ENCODE results near the gene KLHL13. TPM values are rescaled to one million over a fixed set of nuclear protein-coding genes. Genes with fewer than 3 reads are reported as not detected.
"Not testable (repeated sequence)": the region's sequence is repeated elsewhere in the genome, so short reads cannot be mapped to it uniquely, and the experiment has no call there.

KLHL13 gene
- total and polyA plus RNA-seq, 5 experiments from 2014 or later, result 1.1 to 2.9 (median 2.6) TPM

DNA sequence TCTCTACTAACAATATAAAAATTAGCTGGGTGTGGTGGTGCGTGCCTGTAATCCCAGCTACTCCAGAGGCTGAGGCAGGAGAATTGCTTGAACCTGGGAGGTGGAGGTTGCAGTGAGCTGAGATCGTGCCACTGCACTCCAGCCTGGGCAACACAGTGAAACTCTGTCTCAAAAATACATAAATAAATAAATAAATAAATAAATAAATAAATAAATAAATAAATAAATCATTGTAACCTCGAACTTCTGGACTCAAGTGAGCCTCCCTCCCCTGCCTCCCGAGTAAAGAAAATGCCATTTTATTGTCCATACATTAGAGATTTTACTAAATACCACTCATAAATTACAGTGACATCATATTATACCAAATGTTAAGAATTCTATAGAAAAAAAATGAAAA, 7.6 kb upstream of the KLHL13 start:
- H3K4me3 Mint-ChIP-seq, H3K27ac Mint-ChIP-seq, H3K27me3 Mint-ChIP-seq, ATAC-seq, DNase-seq, POLR2A ChIA-PET, H3K9me3 Mint-ChIP-seq, H3K36me3 Mint-ChIP-seq, H3K4me1 Mint-ChIP-seq: not testable (repeated sequence)

DNA sequence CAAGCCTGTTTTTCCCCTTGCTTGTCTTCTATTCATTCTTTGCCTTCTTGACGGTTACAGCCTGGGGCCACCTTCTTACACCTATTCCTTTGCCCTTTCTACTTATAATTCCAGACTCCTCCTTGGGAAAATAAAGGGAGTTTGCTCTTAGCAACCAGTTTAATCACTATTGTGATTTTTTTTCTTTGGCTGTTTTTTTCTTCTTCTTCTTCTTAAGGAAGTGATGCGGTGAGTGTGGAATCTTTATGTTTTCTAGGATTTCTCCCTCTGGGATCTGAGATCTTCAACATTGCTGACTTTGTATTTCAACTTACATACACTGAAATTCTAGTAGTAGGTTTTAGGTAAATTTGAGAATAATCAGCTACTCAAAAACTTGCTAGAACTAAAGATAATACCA, 1.1 kb upstream of the KLHL13 start:
- Mint-ChIP-seq H3K27me3 (peaks cover 3 to 10% (median 5%) of the 10 kb centered on the region in 5 donors), H3K36me3 (no peaks in the 10 kb centered on the region), H3K9me3 (no peaks in the 10 kb centered on the region), H3K4me3 (peak overlapping the region; percentile 74 to 91 (median 80)), H3K27ac (peak overlapping the region in 3 of 10 donors; percentile 57 to 92 (median 73)), H3K4me1 (peaks cover 2 to 19% (median 12%) of the 10 kb centered on the region in 4 donors)
- DNase-seq (no peak), ATAC-seq (no peak)
- POLR2A ChIA-PET, result no interaction called here

DNA sequence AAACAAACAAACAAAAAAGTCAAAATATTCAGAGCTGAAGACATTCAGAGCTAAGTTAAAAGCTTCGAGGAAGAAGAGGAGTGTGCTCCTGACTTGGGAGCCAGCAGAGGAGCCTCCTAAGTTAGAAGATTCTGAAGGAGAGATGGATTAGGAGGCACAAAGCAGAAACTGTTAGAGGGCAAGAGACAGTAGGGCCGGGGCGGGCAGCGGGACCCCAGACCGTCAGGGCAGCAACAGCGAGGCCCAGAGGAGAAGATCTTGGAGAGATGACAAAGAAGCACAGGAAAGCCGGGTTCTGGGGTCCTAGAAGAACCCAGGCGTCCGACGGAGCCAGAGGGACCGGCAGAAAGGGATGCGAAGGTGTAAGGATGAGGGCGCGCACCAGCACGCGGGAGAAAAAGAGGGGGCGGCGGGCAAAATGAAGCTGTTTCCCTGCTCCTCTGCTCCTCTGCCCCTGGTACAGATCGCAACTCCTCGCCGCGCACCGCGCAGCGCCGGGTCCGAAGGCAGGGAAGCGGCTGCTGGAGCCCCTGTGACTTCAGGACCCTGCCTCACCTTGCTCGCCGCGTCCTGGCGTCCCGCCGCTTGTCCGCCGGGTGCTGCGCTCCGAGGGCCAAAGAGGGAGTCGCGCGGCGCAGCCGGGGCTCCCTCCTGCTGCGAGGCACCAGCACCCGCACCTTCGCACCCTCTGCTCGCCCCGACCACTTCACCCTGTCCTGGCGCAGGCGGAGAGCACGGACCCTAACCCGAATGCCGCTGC, 477 bp downstream of the KLHL13 start:
- peaks cover 2 to 19% (median 12%) of the 10 kb centered on the region in 4 donors for H3K4me1 Mint-ChIP-seq
- H3K4me3 Mint-ChIP-seq, result peak overlapping the region; percentile 72 to 91 (median 85)
- peak overlapping the region; percentile 36 to 87 (median 70) for H3K27ac Mint-ChIP-seq
- POLR2A ChIA-PET, result no interaction called here
- H3K36me3 Mint-ChIP-seq, result no peaks in the 10 kb centered on the region
- H3K27me3 Mint-ChIP-seq, result peaks cover 3 to 9% (median 5%) of the 10 kb centered on the region in 5 donors
- DNase-seq (peak in 5 of 10 donors; percentile 13 to 59 (median 27)), ATAC-seq (peak; percentile 58 to 75)
- no peaks in the 10 kb centered on the region for H3K9me3 Mint-ChIP-seq

DNA sequence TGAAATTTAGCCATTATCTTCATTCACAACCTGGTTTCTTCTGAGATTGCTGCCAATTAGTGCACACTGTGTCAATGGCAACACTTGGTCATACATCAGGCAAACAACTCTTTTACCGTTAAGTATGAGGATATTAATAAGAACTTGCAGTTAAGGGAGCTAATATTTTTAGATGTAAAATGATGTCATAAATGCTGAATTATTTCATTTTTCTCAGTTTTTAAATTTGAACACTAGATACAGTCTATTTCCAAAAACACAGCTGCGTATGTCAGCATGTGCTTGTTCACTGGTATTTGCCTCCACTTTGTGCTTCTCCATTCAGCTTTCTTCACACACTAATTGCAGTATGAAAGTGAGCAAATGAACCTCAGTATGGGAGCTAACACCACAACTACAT, 1.6 kb downstream of the KLHL13 start:
- Mint-ChIP-seq H3K9me3 (no peaks in the 10 kb centered on the region), H3K27ac (peak overlapping the region in 4 of 10 donors; percentile 27 to 82 (median 38)), H3K27me3 (peaks cover 0 to 8% (median 3%) of the 10 kb centered on the region in 5 donors), H3K36me3 (no peaks in the 10 kb centered on the region), H3K4me3 (peak overlapping the region in 3 of 10 donors; percentile 28 to 83 (median 75)), H3K4me1 (peaks cover 2 to 19% (median 12%) of the 10 kb centered on the region in 4 donors)
- no peak for ATAC-seq
- DNase-seq, result no peak
- POLR2A ChIA-PET, result no interaction called here

DNA sequence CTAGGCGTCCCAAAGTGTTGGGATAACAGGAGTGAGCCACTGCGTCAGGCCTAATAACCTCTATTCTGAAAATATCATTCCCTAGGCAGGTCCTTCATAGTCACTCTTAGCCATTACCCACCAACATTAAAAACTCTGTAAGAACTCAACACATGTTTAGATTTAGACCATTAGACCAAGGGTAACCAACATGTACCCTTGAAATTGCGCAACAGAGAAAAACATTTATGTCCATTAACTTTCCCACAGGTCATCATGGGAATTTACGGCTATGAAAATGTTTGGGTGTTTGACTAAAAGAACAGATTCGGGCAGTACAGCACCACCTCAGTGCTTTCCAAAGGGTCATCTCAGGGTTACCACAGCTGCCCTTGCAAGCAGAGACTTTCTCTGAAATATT, 7.5 kb downstream of the KLHL13 start:
- POLR2A ChIA-PET, result no interaction called here
- H3K27me3 Mint-ChIP-seq, result no peaks in the 10 kb centered on the region
- no peaks in the 10 kb centered on the region for H3K9me3 Mint-ChIP-seq
- no peak for ATAC-seq
- H3K36me3 Mint-ChIP-seq, result no peaks in the 10 kb centered on the region
- H3K27ac Mint-ChIP-seq, result no peak overlapping the region
- no peak for DNase-seq
- H3K4me3 Mint-ChIP-seq, result no peak overlapping the region
- no peaks in the 10 kb centered on the region for H3K4me1 Mint-ChIP-seq

DNA sequence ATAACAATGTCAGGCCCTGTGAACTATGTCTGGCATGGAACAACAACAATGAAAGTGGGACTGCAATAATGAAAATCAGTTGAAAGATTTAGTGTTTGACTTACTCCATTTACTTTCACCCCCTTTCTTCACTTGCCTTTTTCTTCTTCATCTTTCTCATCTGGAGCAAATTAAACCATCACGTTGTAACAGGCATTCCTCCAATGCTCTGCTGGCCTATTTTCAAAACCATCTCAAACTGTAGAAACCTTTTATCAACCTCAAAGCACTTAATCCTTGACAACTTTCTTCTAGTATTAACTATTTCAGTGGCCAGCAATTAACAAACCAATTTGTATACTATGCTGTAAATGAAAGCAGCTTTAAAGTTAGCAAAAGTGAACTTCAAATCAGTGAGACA, 8.3 kb downstream of the KLHL13 start:
- Mint-ChIP-seq H3K9me3 (no peaks in the 10 kb centered on the region), H3K4me3 (no peak overlapping the region), H3K27ac (no peak overlapping the region), H3K27me3 (no peaks in the 10 kb centered on the region), H3K4me1 (no peaks in the 10 kb centered on the region), H3K36me3 (no peaks in the 10 kb centered on the region)
- no peak for DNase-seq
- no peak for ATAC-seq
- POLR2A ChIA-PET, result no interaction called here

DNA sequence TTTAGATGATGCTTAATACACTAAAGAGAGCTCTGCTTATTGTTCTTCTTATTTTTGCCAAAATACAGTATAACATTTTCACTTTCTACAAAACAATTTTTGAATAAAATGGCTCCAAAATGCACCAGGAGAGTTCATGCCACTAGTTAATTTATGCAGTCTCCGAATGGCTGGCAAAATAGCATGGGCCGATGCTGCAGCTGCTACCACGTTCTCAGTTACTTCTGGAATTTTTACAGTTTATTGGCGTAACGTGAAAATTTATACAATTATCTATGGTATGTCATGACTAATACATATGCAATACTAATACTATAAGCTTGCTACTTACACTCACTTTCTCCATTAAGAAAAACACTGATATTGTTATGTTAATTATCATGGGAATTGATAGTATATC, 16.5 kb downstream of the KLHL13 start:
- ATAC-seq, result no peak
- H3K9me3 Mint-ChIP-seq, result peaks cover 0 to 10% (median 2%) of the 10 kb centered on the region in 9 donors
- H3K27ac Mint-ChIP-seq, result no peak overlapping the region
- H3K36me3 Mint-ChIP-seq, result no peaks in the 10 kb centered on the region
- H3K27me3 Mint-ChIP-seq, result no peaks in the 10 kb centered on the region
- H3K4me1 Mint-ChIP-seq, result no peaks in the 10 kb centered on the region
- H3K4me3 Mint-ChIP-seq, result no peak overlapping the region
- DNase-seq, result no peak
- POLR2A ChIA-PET, result no interaction called here

DNA sequence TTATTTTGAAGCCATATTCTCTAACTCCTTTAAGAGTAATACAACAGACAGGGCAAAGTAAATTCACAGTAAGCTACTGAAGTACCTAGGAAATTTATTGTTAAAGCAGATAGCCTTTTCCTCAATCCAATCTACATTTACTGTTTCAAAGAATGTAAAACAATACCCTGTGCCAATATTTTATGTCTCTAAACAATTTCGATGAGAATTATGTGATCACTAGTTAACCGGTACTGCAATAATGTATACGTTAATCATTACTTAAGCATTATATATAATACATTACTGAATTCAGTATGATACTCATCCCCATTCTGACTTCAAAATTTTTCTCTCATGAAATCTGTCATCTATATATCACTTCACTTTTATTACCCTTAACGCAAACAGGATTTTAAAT, 28.5 kb downstream of the KLHL13 start:
- H3K27me3 Mint-ChIP-seq, result no peaks in the 10 kb centered on the region
- POLR2A ChIA-PET, result no interaction called here
- ATAC-seq (no peak), DNase-seq (no peak)
- H3K4me1 Mint-ChIP-seq, result no peaks in the 10 kb centered on the region
- peaks cover 0 to 23% (median 4%) of the 10 kb centered on the region in 9 donors for H3K9me3 Mint-ChIP-seq
- no peak overlapping the region for H3K4me3 Mint-ChIP-seq
- no peak overlapping the region for H3K27ac Mint-ChIP-seq
- H3K36me3 Mint-ChIP-seq, result peaks cover 2 to 7% (median 6%) of the 10 kb centered on the region in 3 donors

DNA sequence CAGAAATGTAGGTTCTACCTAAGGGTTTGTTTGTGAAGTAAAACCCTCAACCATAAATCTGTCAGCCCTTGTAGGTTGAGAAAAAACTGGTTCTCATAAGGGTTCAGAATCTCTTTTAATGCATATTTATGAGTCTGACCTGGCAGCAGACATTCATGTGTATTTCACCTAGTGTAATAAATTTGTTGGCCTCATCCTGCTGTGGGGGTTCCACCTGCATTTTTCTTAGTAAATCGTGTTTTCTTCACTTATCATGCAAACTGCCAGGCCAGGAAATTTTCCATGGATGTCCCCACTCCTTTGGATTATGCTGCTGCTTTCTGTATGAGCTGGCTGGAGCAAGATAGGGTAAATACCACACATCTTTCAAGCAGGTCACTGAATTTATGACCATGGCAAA, 42.4 kb downstream of the KLHL13 start:
- H3K27me3 Mint-ChIP-seq, result no peaks in the 10 kb centered on the region
- DNase-seq (no peak), ATAC-seq (no peak)
- POLR2A ChIA-PET, result no interaction called here
- H3K9me3 Mint-ChIP-seq, result peaks cover 0 to 15% (median 0%) of the 10 kb centered on the region in 9 donors
- H3K4me1 Mint-ChIP-seq, result no peaks in the 10 kb centered on the region
- H3K36me3 Mint-ChIP-seq, result peaks cover 0 to 4% (median 1%) of the 10 kb centered on the region in 3 donors
- H3K4me3 Mint-ChIP-seq, result no peak overlapping the region
- no peak overlapping the region for H3K27ac Mint-ChIP-seq

DNA sequence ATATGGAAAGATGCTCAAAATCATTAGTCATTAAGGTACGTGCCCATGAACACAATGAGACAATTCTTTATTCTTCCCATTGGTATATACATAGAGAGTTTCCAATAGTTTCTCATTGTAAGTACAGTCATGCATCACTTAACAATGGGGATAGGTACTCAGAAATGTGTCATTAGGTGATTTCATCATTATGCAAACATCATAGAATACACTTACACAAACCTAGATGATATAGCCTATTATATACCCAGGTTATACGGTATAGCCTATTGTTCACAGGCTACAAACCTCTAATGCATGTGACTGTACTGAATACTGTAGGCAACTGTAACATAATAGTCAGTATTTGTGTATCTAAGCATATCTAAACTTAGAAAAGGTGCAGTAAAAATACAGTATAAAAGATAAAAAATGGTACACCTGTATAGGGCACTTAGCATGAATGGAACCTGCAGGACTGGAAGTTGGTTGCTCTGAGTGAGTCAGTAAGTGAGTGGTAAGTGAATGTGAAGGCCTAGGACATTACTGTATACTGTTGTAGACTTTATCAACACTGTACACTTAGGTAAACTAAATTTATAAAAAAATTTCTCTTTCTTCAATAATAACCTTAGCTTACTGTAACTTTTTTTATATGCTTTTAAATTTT, 49.6 kb downstream of the KLHL13 start:
- H3K36me3 Mint-ChIP-seq, result no peaks in the 10 kb centered on the region
- ATAC-seq, result no peak
- POLR2A ChIA-PET, result no interaction called here

DNA sequence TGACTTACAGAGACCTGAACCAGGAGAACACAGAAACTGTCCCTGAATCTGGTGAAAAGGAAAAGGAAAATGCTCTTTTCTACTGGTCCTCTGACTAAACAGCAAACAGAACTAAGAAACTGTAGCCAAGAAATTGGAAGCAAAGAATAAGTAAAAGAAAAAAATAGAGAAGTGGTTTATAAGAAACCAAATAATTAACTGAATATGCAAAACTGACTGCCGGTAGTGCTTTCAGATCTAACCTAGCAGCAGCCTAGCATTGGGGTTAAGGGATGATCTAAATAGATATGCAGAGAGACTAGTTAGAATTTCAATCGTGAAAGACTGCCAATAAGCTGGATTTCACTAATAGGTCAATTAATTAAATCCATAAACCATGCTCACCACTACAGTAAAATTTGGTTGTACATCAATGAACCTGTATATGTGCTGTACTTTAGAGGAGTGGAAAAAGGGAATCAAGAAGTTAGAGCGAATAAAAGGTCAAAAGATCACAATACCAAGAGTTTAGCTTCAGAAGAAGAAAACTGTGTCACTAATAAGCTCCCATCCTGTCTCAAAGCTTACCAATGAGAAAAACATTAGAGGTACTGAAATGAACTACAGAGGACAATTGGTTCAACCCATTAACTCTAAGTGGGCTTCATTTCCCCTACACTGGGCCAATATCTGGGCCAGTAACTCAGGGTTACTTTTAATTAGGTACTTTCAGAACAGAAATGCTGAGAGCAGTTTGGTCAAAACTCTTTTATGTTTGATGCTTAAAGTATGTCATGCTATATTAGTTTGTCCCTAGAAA, 53.6 kb downstream of the KLHL13 start:
- no peak for ATAC-seq

More for the DNA sequence above, 49.6 kb downstream of the KLHL13 start:
- Mint-ChIP-seq H3K27me3 (no peaks in the 10 kb centered on the region), H3K4me3 (no peak overlapping the region), H3K4me1 (peaks cover 0 to 9% (median 0%) of the 10 kb centered on the region in 4 donors), H3K9me3 (peaks cover 0 to 2% (median 0%) of the 10 kb centered on the region in 9 donors), H3K27ac (no peak overlapping the region)
- no peak for DNase-seq

DNA sequence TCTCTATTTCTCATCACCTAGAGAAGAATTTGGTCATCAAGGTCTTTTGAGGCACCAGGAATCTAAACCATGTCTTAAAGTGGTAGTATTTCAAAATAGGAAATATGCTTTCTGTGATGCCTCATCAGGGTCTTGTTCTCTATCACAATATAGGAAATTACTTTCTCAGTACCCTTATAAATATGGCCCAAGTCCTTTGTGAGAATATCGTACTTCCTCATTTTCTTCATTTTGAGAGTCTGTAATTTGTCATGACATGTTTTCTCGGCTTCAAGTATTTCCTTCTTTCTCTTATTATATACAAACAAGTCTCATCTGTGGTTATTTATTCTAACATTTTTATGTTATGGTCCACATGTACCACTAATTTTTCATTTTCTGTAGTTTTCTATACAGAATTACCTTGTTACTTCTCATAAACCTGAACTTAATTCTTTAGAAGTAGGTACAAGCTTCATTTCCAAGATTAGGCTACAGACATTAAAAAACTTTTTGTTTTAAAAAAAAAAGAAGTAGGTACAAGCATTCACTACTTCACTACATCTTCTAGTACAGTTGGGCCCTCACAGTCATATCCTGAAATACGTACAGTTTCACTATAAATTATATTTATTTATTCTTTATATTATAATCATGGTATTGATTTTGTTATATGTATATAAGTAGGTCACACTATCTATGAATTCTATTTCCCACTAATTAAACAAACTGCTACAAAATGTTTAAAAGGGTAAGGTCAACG, 54.4 kb downstream of the KLHL13 start:
- DNase-seq (no peak), ATAC-seq (no peak)
- Mint-ChIP-seq H3K4me1 (peaks cover 0 to 11% (median 0%) of the 10 kb centered on the region in 4 donors), H3K36me3 (no peaks in the 10 kb centered on the region), H3K27me3 (no peaks in the 10 kb centered on the region), H3K27ac (no peak overlapping the region), H3K9me3 (no peaks in the 10 kb centered on the region), H3K4me3 (no peak overlapping the region)
- POLR2A ChIA-PET, result no interaction called here

More for the DNA sequence above, 53.6 kb downstream of the KLHL13 start:
- DNase-seq, result no peak
- no peaks in the 10 kb centered on the region for H3K9me3 Mint-ChIP-seq
- no peaks in the 10 kb centered on the region for H3K27me3 Mint-ChIP-seq
- POLR2A ChIA-PET, result no interaction called here
- peaks cover 0 to 11% (median 0%) of the 10 kb centered on the region in 4 donors for H3K4me1 Mint-ChIP-seq
- no peak overlapping the region for H3K4me3 Mint-ChIP-seq
- H3K36me3 Mint-ChIP-seq, result no peaks in the 10 kb centered on the region
- H3K27ac Mint-ChIP-seq, result no peak overlapping the region
